WTC11 (cell line): ENCODE data around the gene DLG5. TPM values are rescaled to one million over a fixed set of nuclear protein-coding genes. Genes with fewer than 3 reads are reported as not detected.

Experiments used
- ATAC-seq: fragments of 200-7000 bp; cut with Tn5 transposase; 2 replicates; pipeline ENCODE4 v1.10.0; 2021; ENCODE audit warnings: mild to moderate bottlenecking, moderate library complexity
- CTCF ChIA-PET: fragments of 300-600 bp; sonication (Branson Sonifier 250); formaldehyde crosslinking; loops from one replicate; lab custom pipeline; 2021; ENCODE audit warnings: antibody characterized with exemption; lab: Charles Lee
- POLR2A ChIA-PET: fragments of 350-600 bp; sonication (Branson Sonifier 250); formaldehyde crosslinking; loops from one replicate; lab custom pipeline; 2021; ENCODE audit warnings: antibody characterized with exemption; lab: Charles Lee
- DNase-seq: peaks from one replicate; pipeline ENCODE4 v3.0.0; 2021; ENCODE audit warnings: low spot score
- H3K27ac Mint-ChIP-seq: 2 replicates; pipeline ENCODE4 v1.8.0; 2021; ENCODE audit warnings: mixed read lengths
- H3K27me3 Mint-ChIP-seq: 2 replicates; pipeline ENCODE4 v1.8.0; 2021; ENCODE audit warnings: low read depth, mild to moderate bottlenecking, moderate library complexity, mixed read lengths
- H3K36me3 Mint-ChIP-seq: 2 replicates; pipeline ENCODE4 v1.8.0; 2021; ENCODE audit warnings: mixed read lengths
- H3K4me1 Mint-ChIP-seq: 2 replicates; pipeline ENCODE4 v1.8.0; 2022; ENCODE audit warnings: mixed read lengths
- H3K4me3 Mint-ChIP-seq: 2 replicates; pipeline ENCODE4 v1.8.0; 2021; ENCODE audit warnings: mild to moderate bottlenecking, moderate library complexity, mixed read lengths
- H3K9me3 Mint-ChIP-seq: 2 replicates; pipeline ENCODE4 v1.8.0; 2021; ENCODE audit warnings: mixed read lengths
- AR ChIP-seq: fragments of 250-450 bp; sonication (Bioruptor Pico); IDR thresholded peaks from 2 replicates; pipeline ENCODE4 v1.9.0; 2021; ENCODE audit warnings: mild to moderate bottlenecking
- ATF1 ChIP-seq: sonication (generic); formaldehyde crosslinking; IDR thresholded peaks from 2 replicates; pipeline ENCODE4 v1.8.1; 2023; ENCODE audit warnings: mild to moderate bottlenecking, moderate library complexity, missing genetic modification reagents
- CTCF ChIP-seq: fragments of 200-600 bp; IDR thresholded peaks from 2 replicates; pipeline ENCODE4 v1.8.0; 2022; ENCODE audit warnings: antibody characterized with exemption
- FOXK1 ChIP-seq: sonication (generic); formaldehyde crosslinking; IDR thresholded peaks from 2 replicates; pipeline ENCODE4 v1.8.0; 2022; ENCODE audit warnings: mild to moderate bottlenecking, moderate library complexity, missing genetic modification reagents
- GRHL2 ChIP-seq: fragments of 250-450 bp; sonication (Bioruptor Pico); IDR thresholded peaks from 2 replicates; pipeline ENCODE4 v1.8.0; 2022; ENCODE audit warnings: mild to moderate bottlenecking, moderate library complexity; ENCODE audit not compliant: insufficient replicate concordance, severe bottlenecking
- MLX ChIP-seq: sonication (generic); formaldehyde crosslinking; IDR thresholded peaks from 2 replicates; pipeline ENCODE4 v1.8.1; 2023; ENCODE audit warnings: mild to moderate bottlenecking, missing genetic modification reagents, moderate library complexity
- MXD4 ChIP-seq: fragments of 250-450 bp; sonication (Bioruptor Pico); IDR thresholded peaks from 2 replicates; pipeline ENCODE4 v1.8.0; 2021; ENCODE audit warnings: mild to moderate bottlenecking, moderate library complexity, borderline replicate concordance
- NFE2L1 ChIP-seq: sonication (generic); formaldehyde crosslinking; IDR thresholded peaks from 2 replicates; pipeline ENCODE4 v1.8.1; 2023; ENCODE audit warnings: missing genetic modification reagents
- PRDM15 ChIP-seq: sonication (generic); formaldehyde crosslinking; IDR thresholded peaks from 2 replicates; pipeline ENCODE4 v1.8.0; 2022; ENCODE audit warnings: missing genetic modification reagents
- USF2 ChIP-seq: sonication (generic); formaldehyde crosslinking; IDR thresholded peaks from 2 replicates; pipeline ENCODE4 v1.8.1; 2023; ENCODE audit warnings: mild to moderate bottlenecking, missing genetic modification reagents, moderate library complexity
- ZNF263 ChIP-seq: sonication (generic); formaldehyde crosslinking; IDR thresholded peaks from 2 replicates; pipeline ENCODE4 v1.8.1; 2022; ENCODE audit warnings: low read depth, mild to moderate bottlenecking, moderate library complexity, missing genetic modification reagents
- ZNF317 ChIP-seq: sonication (generic); formaldehyde crosslinking; IDR thresholded peaks from 2 replicates; pipeline ENCODE4 v1.8.1; 2023; ENCODE audit warnings: low read depth, mild to moderate bottlenecking, moderate library complexity, missing genetic modification reagents, borderline replicate concordance
- total RNA-seq: library from RNA; stranded (reverse); gene quantifications from 3 replicates; pipeline ENCODE4 v1.2.3, GENCODE V29; 2021

DLG5 gene
- total RNA-seq, 1 experiment from 2014 or later: 65.5 TPM

- H3K4me1 Mint-ChIP-seq: peaks cover 6% of the 10 kb centered on the region
Observed at GRCh38 chr10:77959887-77960455, 33.4 kb upstream of the DLG5 start.

GRCh38 chr10:77959384-77959783, 32.8 kb upstream of the DLG5 start:
- ChIA-PET CTCF (interaction anchor here (1.2 to 1.9 kb wide), 3 partner anchors 10 to 70 kb away, joined by 3 to 7 read pairs (median 6); no protein-coding TSS in a partner anchor), POLR2A (no interaction called here)
- Mint-ChIP-seq H3K9me3 (peaks cover 11% of the 10 kb centered on the region), H3K4me1 (peaks cover 6% of the 10 kb centered on the region), H3K4me3 (no peak overlapping the region), H3K36me3 (peaks cover 11% of the 10 kb centered on the region), H3K27me3 (no peaks in the 10 kb centered on the region), H3K27ac (no peak overlapping the region; the same call in 1 of the 2 replicates)
- DNase-seq (no peak), ATAC-seq (no peak)
- no peak for TF ChIP-seq FOXK1
- TF ChIP-seq ZNF317: no peak
- TF ChIP-seq MLX (CRISPR knock-in tag): no peak
- no peak for TF ChIP-seq CTCF
- TF ChIP-seq ZNF263 (CRISPR knock-in tag): no peak
- no peak for TF ChIP-seq PRDM15
- TF ChIP-seq ATF1: no peak
- no peak for TF ChIP-seq USF2
- TF ChIP-seq AR (CRISPR knock-in tag): no peak
- no peak for TF ChIP-seq NFE2L1 (CRISPR knock-in tag)
- TF ChIP-seq MXD4 (CRISPR knock-in tag): no peak
- TF ChIP-seq GRHL2 (CRISPR knock-in tag): no peak

More at GRCh38 chr10:77959887-77960455, 33.4 kb upstream of the DLG5 start:
- Mint-ChIP-seq H3K36me3 (peaks cover 15% of the 10 kb centered on the region), H3K27ac (no peak overlapping the region), H3K4me3 (no peak overlapping the region), H3K27me3 (no peaks in the 10 kb centered on the region; the same call in 1 of the 2 replicates), H3K9me3 (peaks cover 16% of the 10 kb centered on the region)
- DNase-seq (no peak), ATAC-seq (peak; percentile 47; the same call in 1 of the 2 replicates)
- ChIA-PET POLR2A (no interaction called here), CTCF (interaction anchor here (1.2 to 1.9 kb wide), 3 partner anchors 11 to 70 kb away, joined by 3 to 7 read pairs (median 6); no protein-coding TSS in a partner anchor)
- TF ChIP-seq ZNF317: no peak
